ENCODE results near the gene NEIL3.

- TF ChIP-seq EZH2 (IDR thresholded peaks at IDR 0.05; ENCODE audit: insufficient read depth, poor library complexity, severe bottlenecking) (no peak), EZH2phosphoT487 (IDR thresholded peaks at IDR 0.05; ENCODE audit: insufficient read depth, low read depth) (no peak)
Measured at GRCh38 chr4:177408023-177408422, 98.3 kb downstream of the NEIL3 start.

All from GM23248 (cell line).